ENCODE measurements around the gene KRTAP10-11.
"Not testable (repeated sequence)": the region's sequence is repeated elsewhere in the genome, so short reads cannot be mapped to it uniquely, and the experiment has no call there.

KRTAP10-11 gene

DNA sequence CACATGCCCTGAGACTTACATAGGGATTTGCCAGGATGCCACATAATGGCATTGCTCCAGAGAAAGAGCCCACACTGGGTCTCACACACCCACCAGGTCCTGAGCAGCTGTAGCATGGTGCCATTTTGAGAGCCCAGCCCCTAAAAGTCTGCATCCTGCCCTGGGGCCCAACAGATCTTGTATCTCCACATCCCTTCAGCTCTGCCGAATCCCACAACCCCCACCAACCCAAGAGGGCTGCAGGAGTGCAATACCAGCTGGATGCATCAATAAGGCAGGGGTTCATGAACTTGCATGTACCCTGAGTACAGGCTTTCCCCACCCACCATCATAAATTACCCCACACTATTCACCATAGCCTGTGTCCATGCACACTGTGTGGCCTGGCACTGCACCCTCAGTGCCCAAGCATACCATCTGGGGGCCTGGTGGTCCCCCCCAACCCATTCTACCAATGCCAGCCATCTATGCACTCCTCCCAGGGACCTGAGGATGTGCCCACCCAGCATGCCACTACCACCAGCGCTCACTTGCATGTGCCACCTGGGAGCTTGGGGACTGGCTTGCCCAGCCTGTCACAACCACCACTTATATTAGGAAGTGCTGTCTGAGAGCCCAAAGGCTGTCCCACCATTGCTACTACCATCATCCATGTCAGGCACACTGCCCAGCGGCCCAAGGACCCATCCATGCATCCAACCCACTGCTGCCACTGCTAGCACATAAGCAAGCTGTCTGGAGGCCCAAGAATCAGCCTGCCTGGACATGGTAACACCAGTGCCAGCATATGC, 24.6 kb downstream of the KRTAP10-11 start:
- DNase-seq, result no peak

DNA sequence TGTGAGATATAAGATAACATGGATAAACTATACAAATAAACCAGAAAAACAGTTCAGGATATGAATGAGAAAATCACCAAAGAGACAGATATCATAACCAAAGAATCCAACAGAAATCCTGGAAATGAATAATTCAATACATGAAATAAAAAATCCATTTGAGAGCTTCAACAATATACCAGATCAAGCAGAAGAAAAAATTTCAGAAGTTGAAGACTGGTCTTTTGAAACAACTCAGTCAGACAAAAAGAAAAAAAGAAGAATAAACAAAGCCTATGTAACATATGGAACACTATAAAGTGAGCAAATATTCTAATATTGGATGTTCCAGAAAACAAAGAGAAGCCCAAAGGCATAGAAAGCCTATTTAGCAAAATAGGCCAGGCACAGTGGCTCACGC, 25.7 kb downstream of the KRTAP10-11 start:
- DNase-seq, result no peak

DNA sequence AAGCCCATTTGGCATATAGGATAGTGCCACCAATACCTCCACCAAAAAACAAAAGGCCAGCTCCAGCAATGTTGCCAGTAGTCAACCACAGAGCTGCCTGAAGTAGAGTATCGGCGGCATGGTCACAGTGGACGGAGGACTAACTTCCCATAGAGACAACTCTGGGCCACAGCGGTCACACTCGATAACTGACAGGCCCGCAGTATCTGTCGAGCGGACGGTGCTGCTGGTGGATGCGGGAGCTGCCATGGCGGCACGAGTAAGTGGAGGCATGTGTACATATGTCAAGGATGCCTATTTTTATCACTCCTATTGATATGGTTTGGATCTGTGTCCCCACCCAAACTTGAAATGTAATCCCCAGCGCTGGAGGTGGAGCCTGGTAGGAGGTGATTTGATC, 31.7 kb downstream of the KRTAP10-11 start:
- no peak for DNase-seq

- no peak for DNase-seq
Measured at GRCh38 chr21:44681152-44681551, 34.9 kb downstream of the KRTAP10-11 start.

DNA sequence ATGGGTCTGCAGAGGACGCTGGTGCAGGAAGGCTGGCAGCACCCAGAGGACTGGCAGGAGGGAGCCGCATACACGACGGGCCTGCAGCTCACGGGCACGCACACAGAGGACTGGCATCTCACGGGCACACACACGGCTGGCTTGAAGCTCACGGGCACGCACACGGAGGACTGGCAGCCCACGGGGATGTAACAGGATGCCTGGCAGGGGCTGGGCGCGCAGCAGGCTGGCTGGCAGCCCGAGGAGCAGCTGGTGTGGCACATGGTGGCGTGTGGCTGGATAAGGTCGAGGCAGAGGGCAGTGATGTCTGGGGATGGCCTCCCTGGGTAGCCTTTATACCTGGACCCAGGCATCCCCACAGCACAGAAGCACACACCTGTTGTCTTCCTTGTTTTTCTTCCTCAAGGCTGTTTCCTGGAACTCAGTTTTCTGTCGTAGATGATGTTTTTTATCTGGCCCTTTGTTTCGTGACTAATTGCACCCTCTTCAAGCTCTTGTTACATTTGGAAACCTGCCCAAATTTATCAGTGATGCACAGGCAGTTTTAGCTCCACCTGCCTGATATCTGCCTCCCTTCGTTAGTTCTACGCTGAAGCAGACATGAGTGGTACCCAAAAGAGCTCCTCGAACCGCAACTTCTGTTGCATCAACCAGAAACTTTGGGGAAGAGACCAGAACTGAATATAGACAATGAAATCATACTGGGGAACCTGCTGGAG, 35.8 kb downstream of the KRTAP10-11 start, which contains the start of gene KRTAP12-1:
Gene KRTAP12-1 (minus strand): TSS at position 303 of the 719 bp plus-strand sequence. CDS start 40 bp downstream, at position 263.
- DNase-seq, result no peak

- DNase-seq, result no peak
Measured at GRCh38 chr21:44682580-44683151, 36.5 kb downstream of the KRTAP10-11 start.

DNA sequence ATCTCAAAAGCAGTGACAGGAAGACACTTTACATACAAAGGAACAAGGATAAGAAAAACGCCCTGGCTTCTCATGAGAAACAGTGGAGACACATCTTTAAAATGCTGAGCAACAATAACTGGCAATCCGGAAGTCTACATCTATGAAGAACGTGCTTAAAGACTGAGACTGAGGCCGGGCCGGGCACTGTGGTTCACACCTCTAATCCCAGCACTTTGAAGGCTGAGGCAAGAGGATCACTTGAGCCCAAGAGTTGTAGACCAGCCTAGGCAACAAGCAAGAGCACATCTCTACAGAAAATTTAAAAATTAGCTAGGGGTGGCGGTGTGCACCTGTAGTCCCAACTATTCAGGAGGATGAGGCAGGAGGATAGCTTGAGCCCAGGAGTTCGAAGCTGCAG, 37.9 kb downstream of the KRTAP10-11 start:
- no peak for DNase-seq

DNA sequence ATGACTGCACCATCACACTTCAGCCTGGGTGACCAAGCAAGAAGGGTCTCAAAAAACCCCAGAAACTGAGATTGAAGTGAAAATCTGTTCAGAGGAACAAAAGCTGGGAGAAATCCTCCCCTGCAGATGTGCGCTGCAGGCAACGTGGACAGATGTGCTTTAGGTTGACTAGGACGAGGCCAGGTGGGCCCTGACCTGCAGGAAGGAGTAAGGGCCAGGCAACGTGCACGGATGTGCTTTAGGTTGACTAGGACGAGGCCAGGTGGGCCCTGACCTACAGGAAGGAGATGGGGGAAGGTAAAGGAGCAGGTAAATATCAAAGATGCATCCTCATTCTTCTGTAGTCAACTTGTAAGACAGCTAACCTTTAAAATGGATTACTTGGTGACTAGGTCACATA, 38.3 kb downstream of the KRTAP10-11 start:
- no peak for DNase-seq

- DNase-seq, result not testable (repeated sequence)
Measured at GRCh38 chr21:44685050-44685449, 38.8 kb downstream of the KRTAP10-11 start.

DNA sequence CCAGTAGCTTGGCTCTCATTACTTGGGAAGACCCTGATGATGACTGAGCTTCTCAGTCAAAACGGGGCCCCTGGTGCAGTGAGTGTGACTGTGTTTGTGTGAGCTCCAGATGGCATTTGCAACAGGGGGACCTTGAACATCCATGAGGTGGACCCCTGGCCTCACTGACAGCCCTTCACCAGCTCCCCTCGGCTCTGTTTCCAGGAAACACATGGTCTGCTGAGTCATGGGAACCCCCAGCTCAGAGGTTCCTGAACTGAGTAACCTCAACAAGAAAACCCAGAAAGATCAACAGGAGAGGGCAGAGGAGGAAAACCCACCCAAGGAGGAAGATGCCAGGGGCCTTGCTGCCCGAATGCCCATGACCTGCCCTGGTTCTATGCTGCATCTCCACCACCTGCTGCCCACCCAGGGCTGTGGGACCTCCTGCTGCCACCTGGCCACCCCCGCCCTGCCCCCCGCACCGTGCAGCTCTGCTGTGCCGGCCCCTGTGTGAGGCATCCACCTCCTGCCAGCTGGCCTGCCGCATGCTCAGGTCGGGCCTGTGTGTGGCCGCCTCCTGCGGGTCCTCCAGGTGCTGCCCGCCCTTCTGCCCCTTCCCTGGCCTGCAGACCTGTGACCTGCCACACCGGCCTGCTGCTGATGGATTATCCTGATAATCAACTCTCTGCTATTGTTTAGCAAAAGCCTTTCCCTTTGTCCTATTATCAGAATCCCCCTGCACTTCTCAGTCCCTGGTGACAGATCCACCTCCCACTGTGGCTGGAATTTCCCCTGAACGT, 40.0 kb downstream of the KRTAP10-11 start:
- DNase-seq, result no peak

DNA sequence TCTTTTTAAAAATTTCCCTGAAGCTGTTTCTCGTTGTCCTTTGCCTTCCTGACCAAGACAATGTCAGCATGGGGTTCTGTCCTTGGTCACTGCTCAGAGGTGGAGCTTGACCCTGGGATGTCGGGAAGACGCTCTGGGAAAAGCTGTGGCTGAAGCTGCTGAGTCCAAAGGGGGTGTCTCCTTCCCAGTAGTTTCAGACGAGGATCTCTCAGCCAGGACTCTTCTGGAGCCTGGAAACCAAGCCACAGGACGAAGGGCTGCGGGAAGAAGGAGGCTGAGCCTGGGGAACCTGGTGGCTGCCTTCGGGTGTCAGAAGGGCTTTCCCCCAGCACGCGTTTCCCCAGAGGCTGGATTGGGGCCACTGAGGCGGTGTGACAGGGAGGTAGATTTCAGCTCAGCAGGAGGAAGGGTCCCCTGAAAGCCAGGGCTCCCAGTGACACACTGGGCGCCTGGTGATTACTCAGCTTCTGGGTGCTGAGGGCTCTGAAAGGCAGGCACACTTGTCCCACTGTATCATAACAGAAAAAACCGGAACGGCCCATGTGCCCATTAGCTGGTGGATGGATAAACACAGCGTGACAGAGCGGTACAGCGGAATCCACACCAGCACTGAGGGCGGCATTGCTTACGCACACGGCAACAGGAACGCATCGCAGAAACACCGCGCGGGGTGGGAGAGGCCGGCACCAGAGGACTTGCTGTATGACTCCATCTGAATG, 40.8 kb downstream of the KRTAP10-11 start:
- no peak for DNase-seq

- DNase-seq, result no peak
Measured at GRCh38 chr21:44687671-44688070, 41.5 kb downstream of the KRTAP10-11 start.

- not testable (repeated sequence) for DNase-seq
Measured at GRCh38 chr21:44689740-44690139, 43.5 kb downstream of the KRTAP10-11 start.

DNA sequence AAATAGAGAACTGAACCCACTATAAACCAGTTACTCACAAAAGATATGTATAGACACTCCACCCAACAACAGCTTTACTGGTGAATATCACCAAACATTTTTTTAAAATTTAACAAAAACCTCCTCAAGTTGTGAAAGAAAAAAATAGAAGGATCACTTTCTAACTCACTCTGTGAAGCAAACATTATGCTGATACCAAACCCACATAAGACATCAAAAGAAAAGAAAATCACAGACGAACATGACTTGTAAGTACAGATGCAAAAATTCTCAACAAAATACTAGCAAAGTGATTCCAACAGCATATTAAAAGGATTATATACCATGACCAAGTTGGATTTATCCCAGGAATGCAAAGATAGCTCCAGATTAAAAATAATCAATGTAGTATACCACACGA, 45.5 kb downstream of the KRTAP10-11 start:
- DNase-seq, result no peak

GRCh38 chr21:44692798-44693512, 46.7 kb downstream of the KRTAP10-11 start:
- no peak for DNase-seq

- no peak for DNase-seq
Measured at GRCh38 chr21:44694776-44695175, 48.6 kb downstream of the KRTAP10-11 start.

- no peak for DNase-seq
Measured at GRCh38 chr21:44695184-44695583, 49.0 kb downstream of the KRTAP10-11 start.

DNA sequence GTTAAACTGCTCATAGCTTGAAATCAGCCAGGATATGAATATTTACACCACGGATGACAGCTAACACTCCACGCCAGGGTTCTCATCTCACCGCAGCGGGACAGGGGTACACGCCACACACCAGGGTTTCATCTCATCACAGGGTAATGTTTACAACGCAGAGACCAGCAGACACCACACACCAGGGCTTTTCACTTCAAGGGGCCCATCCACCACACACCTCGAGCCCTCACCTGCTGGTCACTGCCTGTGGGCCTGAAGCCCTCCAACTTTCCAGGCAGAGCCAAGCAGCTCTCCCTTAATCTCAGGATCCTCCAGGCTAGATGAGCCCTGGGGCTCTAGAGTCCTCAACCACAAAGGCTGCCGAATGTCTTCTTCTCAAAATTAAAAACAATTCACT, 49.4 kb downstream of the KRTAP10-11 start:
- no peak for DNase-seq

- no peak for DNase-seq
Measured at GRCh38 chr21:44696572-44696971, 50.4 kb downstream of the KRTAP10-11 start.
